Brain microvascular endothelial cell (primary cell): ENCODE data around the gene HELLS.
A peak's percentile ranks its signal among the peaks of the same experiment; 100 is the strongest.
"Not testable (repeated sequence)": the region's sequence is repeated elsewhere in the genome, so short reads cannot be mapped to it uniquely, and the experiment has no call there.

ENCODE experiments used
- DNase-seq: peaks from one replicate; pipeline ENCODE4 v3.0.0-alpha.2; 2020
- H3K27ac ChIP-seq: fragments of 250-450 bp; sonication (Bioruptor Pico); 2 replicates; pipeline ENCODE4 v1.5.1; 2020; ENCODE audit warnings: mild to moderate bottlenecking, moderate library complexity
- H3K27me3 ChIP-seq: fragments of 250-450 bp; sonication (Bioruptor Pico); replicated peaks from 2 replicates; pipeline ENCODE4 v1.5.1; 2020; ENCODE audit warnings: mild to moderate bottlenecking
- H3K36me3 ChIP-seq: fragments of 250-450 bp; sonication (Bioruptor Pico); replicated peaks from 2 replicates; pipeline ENCODE4 v1.5.1; 2020; ENCODE audit warnings: mild to moderate bottlenecking
- H3K4me3 ChIP-seq: 2 replicates; pipeline ENCODE4 v1.5.1; 2011; ENCODE audit warnings: low read depth, mild to moderate bottlenecking, control low read depth, low read length, moderate library complexity
- in situ Hi-C: cut with HindIII; loops from 2 replicates; pipeline ENCODE4 v1.10.0; 2017; ENCODE audit warnings: low sequenced_read_pairs, low pct_ligation_motif_present
- TF ChIP-seq, protein P1 (sequence below): IDR thresholded peaks from 2 replicates; pipeline ENCODE4 v1.5.1; 2011; ENCODE audit warnings: low read depth, mild to moderate bottlenecking, moderate library complexity, low read length, control low read depth, inconsistent platforms; ENCODE audit errors: missing control alignments

Gene HELLS

DNA sequence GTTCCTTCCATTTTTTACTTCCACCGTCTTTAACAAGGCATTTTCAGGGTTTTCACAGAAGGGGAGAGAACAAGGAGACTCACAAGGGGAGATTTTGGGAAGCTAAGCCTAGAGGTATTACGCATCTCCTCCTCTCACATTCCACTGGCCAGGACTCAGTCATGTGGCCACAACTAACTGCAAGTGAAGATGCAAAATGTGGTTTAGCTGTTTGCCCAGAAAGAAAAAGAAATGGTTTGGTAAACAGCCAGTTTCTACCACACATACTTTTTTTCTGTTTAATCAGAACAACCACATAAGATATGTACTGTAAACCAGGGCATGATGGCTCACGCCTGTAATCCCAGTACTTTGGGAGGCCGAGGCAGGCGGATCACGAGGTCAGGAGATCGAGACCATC, 21.4 kb upstream of the HELLS start:
- no peaks in the 10 kb centered on the region for H3K36me3 ChIP-seq
- DNase-seq, result no peak
- TF ChIP-seq, protein P1, sequence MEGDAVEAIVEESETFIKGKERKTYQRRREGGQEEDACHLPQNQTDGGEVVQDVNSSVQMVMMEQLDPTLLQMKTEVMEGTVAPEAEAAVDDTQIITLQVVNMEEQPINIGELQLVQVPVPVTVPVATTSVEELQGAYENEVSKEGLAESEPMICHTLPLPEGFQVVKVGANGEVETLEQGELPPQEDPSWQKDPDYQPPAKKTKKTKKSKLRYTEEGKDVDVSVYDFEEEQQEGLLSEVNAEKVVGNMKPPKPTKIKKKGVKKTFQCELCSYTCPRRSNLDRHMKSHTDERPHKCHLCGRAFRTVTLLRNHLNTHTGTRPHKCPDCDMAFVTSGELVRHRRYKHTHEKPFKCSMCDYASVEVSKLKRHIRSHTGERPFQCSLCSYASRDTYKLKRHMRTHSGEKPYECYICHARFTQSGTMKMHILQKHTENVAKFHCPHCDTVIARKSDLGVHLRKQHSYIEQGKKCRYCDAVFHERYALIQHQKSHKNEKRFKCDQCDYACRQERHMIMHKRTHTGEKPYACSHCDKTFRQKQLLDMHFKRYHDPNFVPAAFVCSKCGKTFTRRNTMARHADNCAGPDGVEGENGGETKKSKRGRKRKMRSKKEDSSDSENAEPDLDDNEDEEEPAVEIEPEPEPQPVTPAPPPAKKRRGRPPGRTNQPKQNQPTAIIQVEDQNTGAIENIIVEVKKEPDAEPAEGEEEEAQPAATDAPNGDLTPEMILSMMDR, result no peak
- H3K4me3 ChIP-seq, result no peak overlapping the region
- in situ Hi-C loops, result no loop called here
- no peaks in the 10 kb centered on the region for H3K27me3 ChIP-seq
- H3K27ac ChIP-seq, result no peak overlapping the region

DNA sequence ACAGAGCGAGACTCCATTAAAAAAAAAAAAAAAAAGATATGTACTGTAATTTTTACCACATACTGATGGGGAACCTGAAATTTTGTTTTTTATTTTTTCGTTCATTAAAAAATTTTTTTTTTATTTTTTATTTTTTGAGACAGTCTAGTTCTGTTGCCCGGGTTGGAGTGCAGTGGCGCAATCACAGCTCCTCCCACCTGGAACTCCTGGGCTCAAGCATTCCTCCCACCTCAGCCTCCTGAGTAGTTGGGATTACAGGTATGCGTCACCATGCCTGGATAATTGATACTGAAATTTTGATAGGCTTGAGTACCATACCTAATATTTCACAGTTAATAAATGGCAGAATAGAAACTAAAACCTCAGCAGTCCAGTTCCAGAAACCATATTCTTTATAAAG, 20.9 kb upstream of the HELLS start:
- H3K36me3 ChIP-seq, result no peaks in the 10 kb centered on the region
- no peak overlapping the region for H3K4me3 ChIP-seq
- in situ Hi-C loops, result no loop called here
- TF ChIP-seq, protein P1, result no peak
- DNase-seq, result no peak
- no peak overlapping the region for H3K27ac ChIP-seq
- no peaks in the 10 kb centered on the region for H3K27me3 ChIP-seq

DNA sequence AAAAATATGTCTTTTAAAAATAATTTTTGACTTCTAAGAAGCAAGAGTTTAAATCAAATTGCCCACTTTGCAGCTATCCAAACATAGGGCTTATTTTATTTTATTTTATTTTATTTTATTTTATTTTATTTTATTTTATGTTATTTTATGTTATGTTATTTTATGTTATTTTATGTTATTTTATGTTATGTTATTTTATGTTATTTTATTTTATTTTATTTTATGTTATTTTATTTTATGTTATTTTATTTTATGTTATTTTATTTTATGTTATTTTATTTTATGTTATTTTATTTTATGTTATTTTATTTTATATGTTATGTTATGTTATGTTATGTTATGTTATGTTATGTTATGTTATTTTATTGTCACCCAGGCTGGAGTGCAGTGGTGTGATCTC, 14.0 kb upstream of the HELLS start:
- in situ Hi-C loops, H3K36me3 ChIP-seq, H3K27me3 ChIP-seq, H3K27ac ChIP-seq, H3K4me3 ChIP-seq, DNase-seq: not testable (repeated sequence)

DNA sequence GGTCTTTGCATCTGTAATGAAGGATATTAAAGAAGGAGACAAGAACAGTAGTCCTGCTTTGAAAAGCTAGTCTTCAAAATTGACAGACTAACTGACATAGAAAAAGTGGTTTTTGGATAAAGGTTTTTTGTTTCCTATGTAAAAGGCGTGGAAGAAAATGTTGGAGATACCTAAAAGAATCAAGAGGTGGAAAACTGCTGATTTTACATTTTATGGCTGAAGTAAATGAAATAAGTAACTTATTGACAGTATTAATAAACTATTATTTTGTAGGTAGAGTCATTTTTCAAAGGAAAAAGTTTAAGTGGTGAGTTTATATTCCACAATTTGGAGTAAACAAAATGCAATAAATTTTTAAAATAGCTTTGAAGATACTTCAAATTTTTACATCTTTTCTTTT, 12.6 kb upstream of the HELLS start:
- in situ Hi-C loops, result no loop called here
- Histone ChIP-seq H3K27ac (no peak overlapping the region), H3K27me3 (no peaks in the 10 kb centered on the region), H3K36me3 (no peaks in the 10 kb centered on the region), H3K4me3 (no peak overlapping the region)
- TF ChIP-seq, protein P1, result no peak
- no peak for DNase-seq

DNA sequence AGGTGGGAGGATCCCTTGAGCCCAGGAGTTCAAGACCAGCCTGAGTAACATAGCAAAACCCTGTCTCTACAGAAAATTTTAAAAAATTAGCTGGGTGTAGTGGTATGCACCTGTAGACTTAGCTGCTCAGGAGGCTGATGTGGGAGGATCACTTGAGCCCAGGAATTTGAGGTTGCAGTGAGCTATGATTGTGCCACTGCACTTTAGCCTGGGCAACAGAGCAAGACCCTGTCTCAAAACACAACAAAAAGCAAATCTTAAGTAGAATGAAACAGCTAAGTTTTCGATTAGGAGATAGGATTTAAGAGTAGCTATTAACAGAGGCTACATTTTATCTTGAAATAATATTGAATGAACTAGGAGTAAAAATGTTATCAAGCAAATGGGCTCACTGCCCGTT, 3.3 kb upstream of the HELLS start:
- in situ Hi-C loops, H3K27ac ChIP-seq, H3K4me3 ChIP-seq, DNase-seq, H3K27me3 ChIP-seq, H3K36me3 ChIP-seq: not testable (repeated sequence)

DNA sequence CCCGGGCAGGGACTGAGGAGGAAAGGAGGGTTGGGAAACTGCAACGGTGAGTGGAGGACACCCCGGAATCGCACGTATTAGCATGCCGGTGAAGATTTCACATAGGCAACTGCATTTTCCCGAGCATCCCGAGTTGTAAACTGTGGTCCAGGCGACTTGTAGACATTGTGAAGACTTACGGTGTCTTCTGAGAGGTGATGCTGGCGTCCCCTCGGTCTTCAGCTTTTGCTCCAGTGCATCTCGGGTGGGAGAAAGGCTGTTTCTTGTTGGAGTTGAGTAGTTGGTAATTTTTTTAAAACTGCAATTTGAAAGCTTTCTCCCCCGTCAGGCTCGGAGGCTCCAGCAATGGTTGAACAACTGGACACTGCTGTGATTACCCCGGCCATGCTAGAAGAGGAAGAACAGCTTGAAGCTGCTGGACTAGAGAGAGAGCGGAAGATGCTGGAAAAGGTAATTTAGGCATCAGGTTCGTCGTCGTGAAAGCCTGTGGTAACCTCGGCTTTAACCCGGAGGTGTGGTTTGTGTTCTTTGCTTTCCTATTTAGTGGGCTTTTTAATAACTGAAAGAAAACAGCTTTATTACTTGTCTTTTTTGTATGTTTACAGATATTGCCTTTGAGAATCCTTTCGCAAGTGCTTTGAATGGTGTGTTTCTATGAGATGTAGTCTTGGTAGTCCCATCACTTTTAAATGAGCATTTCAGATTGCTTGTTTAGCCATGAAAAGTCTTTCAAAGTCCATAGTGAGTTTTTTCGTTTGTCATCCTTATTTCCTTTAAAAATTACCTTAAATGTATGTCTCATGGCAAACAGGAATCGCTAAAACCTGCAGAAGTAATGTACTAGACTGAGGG, 687 bp downstream of the HELLS start:
- TF ChIP-seq, protein P1, result no peak
- Histone ChIP-seq H3K27me3 (no peaks in the 10 kb centered on the region), H3K36me3 (no peaks in the 10 kb centered on the region), H3K27ac (peak overlapping the region; percentile 74), H3K4me3 (peak overlapping the region; percentile 93)
- peak; percentile 5 for DNase-seq
- in situ Hi-C loops, result no loop called here

DNA sequence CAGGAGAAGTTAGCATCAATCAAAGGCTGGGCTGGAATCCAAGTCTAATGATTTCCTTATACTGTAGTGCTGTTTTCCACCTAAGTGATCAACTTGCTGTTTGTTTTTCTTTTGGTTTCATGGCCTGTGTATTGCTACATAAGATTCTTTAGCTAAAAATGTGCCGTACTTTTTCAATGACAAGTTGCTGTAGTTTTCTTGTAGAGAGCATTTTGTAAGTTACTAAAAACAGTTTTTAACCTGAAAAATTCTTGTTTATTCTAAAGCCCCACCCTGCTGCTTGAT, 1.3 kb downstream of the HELLS start:
- TF ChIP-seq, protein P1, result no peak

More for the DNA sequence above, 1.3 kb downstream of the HELLS start:
- no peak for DNase-seq
- Histone ChIP-seq H3K27me3 (no peaks in the 10 kb centered on the region), H3K36me3 (no peaks in the 10 kb centered on the region), H3K27ac (no peak overlapping the region), H3K4me3 (peak overlapping the region; percentile 93)
- in situ Hi-C loops, result no loop called here
